Measurements from ENCODE around the gene TANC1.

The TANC1 gene

GRCh38 chr2:159010963-159011362 is 42.5 kb downstream of the TANC1 start:
- TF ChIP-seq SIN3A (IDR thresholded peaks at IDR 0.05; ENCODE audit: borderline replicate concordance, insufficient read depth, low read length), result no peak

GRCh38 chr2:159012142-159012541 is 43.7 kb downstream of the TANC1 start:
- TF ChIP-seq FOXP2 (optimal IDR thresholded peaks at IDR 0.05; ENCODE audit: borderline replicate concordance, extremely low read depth, extremely low read length, insufficient read depth) (no peak), SIN3A (IDR thresholded peaks at IDR 0.05; ENCODE audit: borderline replicate concordance, insufficient read depth, low read length) (no peak), REST (IDR thresholded peaks at IDR 0.05; ENCODE audit: insufficient read depth in 1 of 2, low read depth in 2 of 2, low read length in 2 of 2) (no peak), POLR2AphosphoS5 (IDR thresholded peaks at IDR 0.05; ENCODE audit: low read depth, low read length) (no peak), TAF1 (IDR thresholded peaks at IDR 0.05; ENCODE audit: borderline replicate concordance, insufficient read depth, low read length) (no peak)

GRCh38 chr2:159013103-159013502 is 44.7 kb downstream of the TANC1 start:
- TF ChIP-seq FOXP2 (optimal IDR thresholded peaks at IDR 0.05; ENCODE audit: borderline replicate concordance, extremely low read depth, extremely low read length, insufficient read depth) (no peak), TAF1 (IDR thresholded peaks at IDR 0.05; ENCODE audit: borderline replicate concordance, insufficient read depth, low read length) (no peak), POLR2AphosphoS5 (IDR thresholded peaks at IDR 0.05; ENCODE audit: low read depth, low read length) (no peak), SIN3A (IDR thresholded peaks at IDR 0.05; ENCODE audit: borderline replicate concordance, insufficient read depth, low read length) (no peak), REST (IDR thresholded peaks at IDR 0.05; ENCODE audit: insufficient read depth in 1 of 2, low read depth in 2 of 2, low read length in 2 of 2) (no peak)

- TF ChIP-seq FOXP2 (optimal IDR thresholded peaks at IDR 0.05; ENCODE audit: borderline replicate concordance, extremely low read depth, extremely low read length, insufficient read depth) (no peak), SIN3A (IDR thresholded peaks at IDR 0.05; ENCODE audit: borderline replicate concordance, insufficient read depth, low read length) (no peak), TAF1 (IDR thresholded peaks at IDR 0.05; ENCODE audit: borderline replicate concordance, insufficient read depth, low read length) (no peak)
Measured at GRCh38 chr2:159015174-159015573, 46.7 kb downstream of the TANC1 start.

- TF ChIP-seq SIN3A (IDR thresholded peaks at IDR 0.05; ENCODE audit: borderline replicate concordance, insufficient read depth, low read length), result no peak
- TF ChIP-seq POLR2AphosphoS5 (IDR thresholded peaks at IDR 0.05; ENCODE audit: low read depth, low read length), result no peak
- no peak for TF ChIP-seq REST (IDR thresholded peaks at IDR 0.05; ENCODE audit: insufficient read depth in 1 of 2, low read depth in 2 of 2, low read length in 2 of 2)
- TF ChIP-seq FOXP2 (optimal IDR thresholded peaks at IDR 0.05; ENCODE audit: borderline replicate concordance, extremely low read depth, extremely low read length, insufficient read depth), result no peak
- no peak for TF ChIP-seq TAF1 (IDR thresholded peaks at IDR 0.05; ENCODE audit: borderline replicate concordance, insufficient read depth, low read length)
Measured at GRCh38 chr2:159015823-159016222, 47.4 kb downstream of the TANC1 start.

- no peak for TF ChIP-seq REST (IDR thresholded peaks at IDR 0.05; ENCODE audit: insufficient read depth in 1 of 2, low read depth in 2 of 2, low read length in 2 of 2)
- TF ChIP-seq FOXP2 (optimal IDR thresholded peaks at IDR 0.05; ENCODE audit: borderline replicate concordance, extremely low read depth, extremely low read length, insufficient read depth), result no peak
- TF ChIP-seq POLR2AphosphoS5 (IDR thresholded peaks at IDR 0.05; ENCODE audit: low read depth, low read length), result no peak
- no peak for TF ChIP-seq SIN3A (IDR thresholded peaks at IDR 0.05; ENCODE audit: borderline replicate concordance, insufficient read depth, low read length)
- no peak for TF ChIP-seq TAF1 (IDR thresholded peaks at IDR 0.05; ENCODE audit: borderline replicate concordance, insufficient read depth, low read length)
Measured at GRCh38 chr2:159017837-159018236, 49.4 kb downstream of the TANC1 start.

All from PFSK-1 (cell line).